SK-N-SH treated with all-trans-retinoic acid at 6 μM for 48 hours (cell line): ENCODE measurements around the gene CGB8.

Source experiments
- ATAC-seq: fragments of 200-7000 bp; cut with Tn5 transposase; 3 replicates; pipeline ENCODE4 v1.9.1; 2020; ENCODE audit warnings: mild to moderate bottlenecking, moderate library complexity
- ARNTL ChIP-seq: fragments of 450-650 bp; formaldehyde crosslinking; IDR thresholded peaks from 2 replicates; pipeline ENCODE4 v1.5.0; 2020; ENCODE audit warnings: low read depth, mild to moderate bottlenecking, moderate library complexity, borderline replicate concordance
- BACH2 ChIP-seq: fragments of 250-450 bp; sonication (Bioruptor Pico); IDR thresholded peaks from 2 replicates; pipeline ENCODE4 v1.9.0; 2021; ENCODE audit warnings: mild to moderate bottlenecking, borderline replicate concordance
- CSDC2 ChIP-seq: fragments of 250-450 bp; sonication (Bioruptor Pico); IDR thresholded peaks from 2 replicates; pipeline ENCODE4 v1.5.0; 2020; ENCODE audit warnings: mild to moderate bottlenecking, moderate library complexity
- CSRNP3 ChIP-seq: fragments of 250-450 bp; sonication (Bioruptor Pico); IDR thresholded peaks from 2 replicates; pipeline ENCODE4 v1.5.1; 2021; ENCODE audit warnings: mild to moderate bottlenecking, moderate library complexity
- ESRRG ChIP-seq: fragments of 250-450 bp; sonication (Bioruptor Pico); IDR thresholded peaks from 2 replicates; pipeline ENCODE4 v1.6.1; 2021; ENCODE audit warnings: mild to moderate bottlenecking
- GLIS3 ChIP-seq: fragments of 250-450 bp; sonication (Bioruptor Pico); IDR thresholded peaks from 2 replicates; pipeline ENCODE4 v1.5.0; 2020; ENCODE audit warnings: mild to moderate bottlenecking, moderate library complexity
- ISL1 ChIP-seq: fragments of 250-450 bp; sonication (Bioruptor Pico); IDR thresholded peaks from 2 replicates; pipeline ENCODE4 v2.1.2; 2022; ENCODE audit warnings: mild to moderate bottlenecking, moderate library complexity
- OSR1 ChIP-seq: fragments of 250-450 bp; sonication (Bioruptor Pico); IDR thresholded peaks from 2 replicates; pipeline ENCODE4 v1.8.0; 2022; ENCODE audit warnings: moderate library complexity, mild to moderate bottlenecking, inconsistent platforms
- PPARA ChIP-seq: fragments of 250-450 bp; sonication (Bioruptor Pico); IDR thresholded peaks from 2 replicates; pipeline ENCODE4 v1.5.0; 2020; ENCODE audit warnings: mild to moderate bottlenecking, borderline replicate concordance
- RARB ChIP-seq: fragments of 250-450 bp; sonication (Bioruptor Pico); IDR thresholded peaks from 2 replicates; pipeline ENCODE4 v1.8.0; 2021; ENCODE audit warnings: mild to moderate bottlenecking, moderate library complexity
- TCF4 ChIP-seq: fragments of 250-450 bp; sonication (Bioruptor Pico); IDR thresholded peaks from 2 replicates; pipeline ENCODE4 v1.8.0; 2021; ENCODE audit warnings: mild to moderate bottlenecking, moderate library complexity, borderline replicate concordance
- TOX ChIP-seq: fragments of 250-450 bp; sonication (Bioruptor Pico); IDR thresholded peaks from 2 replicates; pipeline ENCODE4 v1.8.0; 2021; ENCODE audit warnings: mild to moderate bottlenecking, moderate library complexity, borderline replicate concordance
- ZC3H10 ChIP-seq: fragments of 250-450 bp; sonication (Bioruptor Pico); IDR thresholded peaks from 2 replicates; pipeline ENCODE4 v1.5.1; 2021; ENCODE audit warnings: mild to moderate bottlenecking, moderate library complexity
- ZFP3 ChIP-seq: fragments of 250-450 bp; sonication (Bioruptor Pico); IDR thresholded peaks from 2 replicates; pipeline ENCODE4 v1.5.0; 2020; ENCODE audit warnings: mild to moderate bottlenecking, moderate library complexity
- ZFP30 ChIP-seq: fragments of 450-650 bp; formaldehyde crosslinking; IDR thresholded peaks from 2 replicates; pipeline ENCODE4 v1.5.0; 2022; ENCODE audit warnings: mild to moderate bottlenecking, moderate library complexity
- ZNF565 ChIP-seq: fragments of 450-650 bp; formaldehyde crosslinking; conservative IDR thresholded peaks from 2 replicates; pipeline ENCODE4 v1.5.0; 2020; ENCODE audit warnings: low read depth, mild to moderate bottlenecking, moderate library complexity
- ZNF70 ChIP-seq: fragments of 450-650 bp; formaldehyde crosslinking; IDR thresholded peaks from 2 replicates; pipeline ENCODE4 v1.5.0; 2020; ENCODE audit warnings: mild to moderate bottlenecking, moderate library complexity
- TF ChIP-seq, protein P1 (sequence below): fragments of 250-450 bp; sonication (Bioruptor Pico); IDR thresholded peaks from 2 replicates; pipeline ENCODE4 v1.8.0; 2020; ENCODE audit warnings: mild to moderate bottlenecking, moderate library complexity, borderline replicate concordance
- TF ChIP-seq, protein P2 (sequence below): fragments of 250-450 bp; sonication (Bioruptor Pico); IDR thresholded peaks from 2 replicates; pipeline ENCODE4 v1.5.0; 2020; ENCODE audit warnings: mild to moderate bottlenecking, moderate library complexity
- TF ChIP-seq, protein P3 (sequence below): fragments of 250-450 bp; sonication (Bioruptor Pico); IDR thresholded peaks from 2 replicates; pipeline ENCODE4 v1.8.0; 2021; ENCODE audit warnings: low read depth, mild to moderate bottlenecking, moderate library complexity, borderline replicate concordance

The CGB8 gene

DNA sequence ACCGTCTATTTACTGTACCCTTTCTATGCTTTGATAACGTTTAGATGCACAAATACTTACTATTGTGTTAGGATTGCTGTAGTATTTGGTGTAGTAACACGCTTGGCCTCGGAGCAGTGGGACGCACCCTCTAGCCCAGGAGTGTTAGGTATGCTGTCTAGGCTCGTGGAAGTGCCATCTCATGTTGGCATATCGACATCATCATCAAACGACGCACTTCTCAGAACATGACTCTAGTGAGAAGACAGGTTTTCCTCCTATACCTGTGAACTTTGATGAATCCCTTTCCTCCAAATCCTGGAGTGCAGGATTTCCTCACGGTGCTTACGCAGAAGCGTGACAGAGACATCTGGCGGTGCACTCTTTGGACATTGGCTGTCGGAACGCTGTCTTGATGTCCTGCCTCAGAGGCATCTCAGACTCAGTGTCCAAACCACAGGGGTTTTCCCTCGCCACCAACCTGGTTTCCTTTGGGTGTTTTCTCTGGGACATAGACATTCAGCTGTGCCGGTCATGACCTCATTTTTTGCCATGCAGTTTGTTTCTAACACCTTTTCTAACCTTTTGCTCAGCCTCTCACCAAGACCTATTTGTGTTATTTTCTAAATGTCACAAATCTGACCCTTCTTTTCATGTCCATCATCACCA is 42.6 kb upstream of the CGB8 start (continued):
- TF ChIP-seq ZNF565 (CRISPR knock-in tag) = no peak
- TF ChIP-seq CSDC2 (CRISPR knock-in tag) = no peak
- no peak for TF ChIP-seq OSR1 (CRISPR knock-in tag)
- TF ChIP-seq PPARA (CRISPR knock-in tag) = no peak
- TF ChIP-seq TOX (CRISPR knock-in tag) = no peak
- no peak for TF ChIP-seq ISL1
- no peak for TF ChIP-seq RARB (CRISPR knock-in tag)
- TF ChIP-seq, protein P1, sequence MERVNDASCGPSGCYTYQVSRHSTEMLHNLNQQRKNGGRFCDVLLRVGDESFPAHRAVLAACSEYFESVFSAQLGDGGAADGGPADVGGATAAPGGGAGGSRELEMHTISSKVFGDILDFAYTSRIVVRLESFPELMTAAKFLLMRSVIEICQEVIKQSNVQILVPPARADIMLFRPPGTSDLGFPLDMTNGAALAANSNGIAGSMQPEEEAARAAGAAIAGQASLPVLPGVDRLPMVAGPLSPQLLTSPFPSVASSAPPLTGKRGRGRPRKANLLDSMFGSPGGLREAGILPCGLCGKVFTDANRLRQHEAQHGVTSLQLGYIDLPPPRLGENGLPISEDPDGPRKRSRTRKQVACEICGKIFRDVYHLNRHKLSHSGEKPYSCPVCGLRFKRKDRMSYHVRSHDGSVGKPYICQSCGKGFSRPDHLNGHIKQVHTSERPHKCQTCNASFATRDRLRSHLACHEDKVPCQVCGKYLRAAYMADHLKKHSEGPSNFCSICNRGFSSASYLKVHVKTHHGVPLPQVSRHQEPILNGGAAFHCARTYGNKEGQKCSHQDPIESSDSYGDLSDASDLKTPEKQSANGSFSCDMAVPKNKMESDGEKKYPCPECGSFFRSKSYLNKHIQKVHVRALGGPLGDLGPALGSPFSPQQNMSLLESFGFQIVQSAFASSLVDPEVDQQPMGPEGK (CRISPR knock-in tag) = no peak
- TF ChIP-seq ZFP3 = no peak
- TF ChIP-seq ARNTL (CRISPR knock-in tag) = no peak
- TF ChIP-seq, all 23 proteins: peak for 0

- TF ChIP-seq ZNF565 (CRISPR knock-in tag) = no peak
- no peak for TF ChIP-seq ESRRG (CRISPR knock-in tag)
- no peak for TF ChIP-seq CSRNP3
- no peak for TF ChIP-seq CSDC2 (CRISPR knock-in tag)
- TF ChIP-seq, protein P1 (CRISPR knock-in tag) = no peak
- TF ChIP-seq, all 23 proteins: peak for 0
- no peak for ATAC-seq
Measured at GRCh38 chr19:49086296-49086695, 37.4 kb upstream of the CGB8 start.

- no peak for ATAC-seq
- TF ChIP-seq ZNF565 (CRISPR knock-in tag) (no peak), ZC3H10 (CRISPR knock-in tag) (no peak), BACH2 (CRISPR knock-in tag) (no peak)
- TF ChIP-seq, protein P2, sequence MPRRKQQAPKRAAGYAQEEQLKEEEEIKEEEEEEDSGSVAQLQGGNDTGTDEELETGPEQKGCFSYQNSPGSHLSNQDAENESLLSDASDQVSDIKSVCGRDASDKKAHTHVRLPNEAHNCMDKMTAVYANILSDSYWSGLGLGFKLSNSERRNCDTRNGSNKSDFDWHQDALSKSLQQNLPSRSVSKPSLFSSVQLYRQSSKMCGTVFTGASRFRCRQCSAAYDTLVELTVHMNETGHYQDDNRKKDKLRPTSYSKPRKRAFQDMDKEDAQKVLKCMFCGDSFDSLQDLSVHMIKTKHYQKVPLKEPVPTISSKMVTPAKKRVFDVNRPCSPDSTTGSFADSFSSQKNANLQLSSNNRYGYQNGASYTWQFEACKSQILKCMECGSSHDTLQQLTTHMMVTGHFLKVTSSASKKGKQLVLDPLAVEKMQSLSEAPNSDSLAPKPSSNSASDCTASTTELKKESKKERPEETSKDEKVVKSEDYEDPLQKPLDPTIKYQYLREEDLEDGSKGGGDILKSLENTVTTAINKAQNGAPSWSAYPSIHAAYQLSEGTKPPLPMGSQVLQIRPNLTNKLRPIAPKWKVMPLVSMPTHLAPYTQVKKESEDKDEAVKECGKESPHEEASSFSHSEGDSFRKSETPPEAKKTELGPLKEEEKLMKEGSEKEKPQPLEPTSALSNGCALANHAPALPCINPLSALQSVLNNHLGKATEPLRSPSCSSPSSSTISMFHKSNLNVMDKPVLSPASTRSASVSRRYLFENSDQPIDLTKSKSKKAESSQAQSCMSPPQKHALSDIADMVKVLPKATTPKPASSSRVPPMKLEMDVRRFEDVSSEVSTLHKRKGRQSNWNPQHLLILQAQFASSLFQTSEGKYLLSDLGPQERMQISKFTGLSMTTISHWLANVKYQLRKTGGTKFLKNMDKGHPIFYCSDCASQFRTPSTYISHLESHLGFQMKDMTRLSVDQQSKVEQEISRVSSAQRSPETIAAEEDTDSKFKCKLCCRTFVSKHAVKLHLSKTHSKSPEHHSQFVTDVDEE (CRISPR knock-in tag) = no peak
Measured at GRCh38 chr19:49085868-49086232, 36.9 kb upstream of the CGB8 start.

DNA sequence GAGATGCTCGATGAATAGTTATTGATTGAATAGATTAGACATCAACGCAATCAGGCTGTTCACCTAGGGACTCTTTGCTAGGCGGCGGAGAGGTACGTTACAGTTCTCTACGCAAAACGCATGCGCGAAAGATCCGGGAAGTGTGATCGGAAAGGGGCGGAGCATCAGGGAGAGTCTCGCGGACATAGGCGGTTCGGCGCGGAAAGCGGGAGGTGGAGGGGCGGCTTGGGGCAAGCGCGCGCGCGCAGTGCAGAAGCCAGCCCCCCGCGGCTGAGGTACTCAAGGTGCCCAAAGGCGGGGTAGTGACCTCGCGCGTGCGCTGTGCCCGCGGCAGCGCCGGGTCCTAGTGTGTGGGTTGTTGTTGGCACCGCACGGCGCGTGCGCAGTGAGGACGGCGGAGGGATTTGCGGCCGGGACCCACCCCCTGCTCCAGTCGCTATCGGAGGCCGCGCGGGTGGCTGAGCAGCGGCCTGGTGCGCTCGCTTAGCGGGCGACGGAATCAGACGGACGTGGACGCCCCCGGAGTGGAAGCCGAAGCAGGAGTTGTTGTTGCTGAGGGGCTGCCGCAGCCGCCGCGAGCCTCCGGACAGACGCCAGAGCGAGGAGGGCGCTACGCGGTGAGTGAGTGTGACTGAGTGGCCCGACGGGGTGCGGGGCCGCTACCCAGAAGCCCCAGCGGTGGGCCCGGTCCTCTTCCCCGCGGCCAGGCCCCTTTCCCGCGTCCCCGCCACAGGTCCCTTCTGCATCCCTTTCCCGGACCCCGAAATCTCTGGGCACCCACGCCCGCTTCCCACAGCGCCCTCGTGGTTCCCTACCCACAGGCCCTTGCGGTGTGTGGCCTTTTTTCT is 36.3 kb upstream of the CGB8 start, which contains the start of gene SNRNP70:
Gene SNRNP70, plus strand, starts transcription at position 432 of the 848 bp plus-strand sequence. CDS start 964 bp downstream, outside the sequence.
- peak; percentile 96 for ATAC-seq
- TF ChIP-seq TCF4 (CRISPR knock-in tag) (no peak), GLIS3 (CRISPR knock-in tag) (peak; percentile 89; the same call in 1 of the 2 replicates), ISL1 (no peak), CSDC2 (CRISPR knock-in tag) (no peak), CSRNP3 (no peak), ZFP30 (CRISPR knock-in tag) (no peak), RARB (CRISPR knock-in tag) (no peak), ZFP3 (peak; percentile 64; the same call in 1 of the 2 replicates), ZNF70 (no peak), ESRRG (CRISPR knock-in tag) (no peak)
- TF ChIP-seq, protein P3, sequence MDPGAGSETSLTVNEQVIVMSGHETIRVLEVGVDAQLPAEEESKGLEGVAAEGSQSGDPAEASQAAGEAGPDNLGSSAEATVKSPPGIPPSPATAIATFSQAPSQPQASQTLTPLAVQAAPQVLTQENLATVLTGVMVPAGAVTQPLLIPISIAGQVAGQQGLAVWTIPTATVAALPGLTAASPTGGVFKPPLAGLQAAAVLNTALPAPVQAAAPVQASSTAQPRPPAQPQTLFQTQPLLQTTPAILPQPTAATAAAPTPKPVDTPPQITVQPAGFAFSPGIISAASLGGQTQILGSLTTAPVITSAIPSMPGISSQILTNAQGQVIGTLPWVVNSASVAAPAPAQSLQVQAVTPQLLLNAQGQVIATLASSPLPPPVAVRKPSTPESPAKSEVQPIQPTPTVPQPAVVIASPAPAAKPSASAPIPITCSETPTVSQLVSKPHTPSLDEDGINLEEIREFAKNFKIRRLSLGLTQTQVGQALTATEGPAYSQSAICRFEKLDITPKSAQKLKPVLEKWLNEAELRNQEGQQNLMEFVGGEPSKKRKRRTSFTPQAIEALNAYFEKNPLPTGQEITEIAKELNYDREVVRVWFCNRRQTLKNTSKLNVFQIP (CRISPR knock-in tag) = no peak
